OCI-LY7 (cell line): ENCODE data around the gene C6orf58. TPM values are rescaled to one million over a fixed set of nuclear protein-coding genes. Genes with fewer than 3 reads are reported as not detected.
"Not testable (repeated sequence)": the region's sequence is repeated elsewhere in the genome, so short reads cannot be mapped to it uniquely, and the experiment has no call there.

Source experiments
- BruUV-seq: library from RNA; stranded (reverse); fragments of 400-500 nt; replicated peaks from 2 replicates; lab custom pipeline; 2021; lab: Mats Ljungman, UMichigan
- CTCF ChIA-PET: fragments of 300-600 bp; sonication (Branson Sonifier 250); formaldehyde crosslinking; loops from one replicate; lab custom pipeline; 2022; ENCODE audit warnings: antibody characterized with exemption; ENCODE audit not compliant: unreplicated experiment; lab: Charles Lee
- POLR2A ChIA-PET: fragments of 300-600 bp; sonication (Branson Sonifier 250); formaldehyde crosslinking; loops from one replicate; lab custom pipeline; 2022; ENCODE audit warnings: antibody characterized with exemption; lab: Charles Lee
- DNase-seq: peaks from one replicate; pipeline ENCODE4 v3.0.0-alpha.2; 2015; ENCODE audit warnings: low spot score
- H2AFZ ChIP-seq: fragments of 200-600 bp; sonication (generic), shearing (Covaris generic); 2 replicates; pipeline ENCODE4 v1.6.1; 2014; ENCODE audit warnings: mild to moderate bottlenecking, antibody characterized with exemption, low read length, moderate library complexity
- H3K27ac ChIP-seq: fragments of 200-600 bp; sonication (generic); 2 replicates; pipeline ENCODE4 v1.5.1; 2014; ENCODE audit warnings: mixed run types, low read depth, mild to moderate bottlenecking, moderate library complexity, low read length, inconsistent platforms; ENCODE audit not compliant: poor library complexity, severe bottlenecking
- H3K36me3 ChIP-seq: fragments of 200-600 bp; sonication (generic); 2 replicates; pipeline ENCODE4 v1.6.1; 2014; ENCODE audit warnings: mild to moderate bottlenecking, antibody characterized with exemption, low read length, moderate library complexity, mixed read lengths; ENCODE audit not compliant: insufficient read depth
- H3K4me1 ChIP-seq: fragments of 200-600 bp; sonication (generic); 2 replicates; pipeline ENCODE4 v1.5.1; 2014; ENCODE audit warnings: mild to moderate bottlenecking, low read length; ENCODE audit not compliant: insufficient read depth, poor library complexity, severe bottlenecking
- H3K4me2 ChIP-seq: fragments of 200-600 bp; sonication (generic); 2 replicates; pipeline ENCODE4 v1.6.1; 2014; ENCODE audit warnings: mild to moderate bottlenecking, low read length
- H3K4me3 ChIP-seq: fragments of 200-600 bp; sonication (generic); 2 replicates; pipeline ENCODE4 v1.5.1; 2014; ENCODE audit warnings: mild to moderate bottlenecking, low read depth, low read length; ENCODE audit not compliant: poor library complexity, severe bottlenecking
- H3K79me2 ChIP-seq: fragments of 200-600 bp; sonication (generic); 2 replicates; pipeline ENCODE4 v1.6.1; 2016; ENCODE audit warnings: low read depth, mild to moderate bottlenecking, low read length, moderate library complexity, mixed read lengths; ENCODE audit not compliant: insufficient read depth
- H3K9me2 ChIP-seq: fragments of 200-600 bp; sonication (generic); 2 replicates; pipeline ENCODE4 v1.6.1; 2016; ENCODE audit warnings: mild to moderate bottlenecking, low read length, mixed read lengths; ENCODE audit not compliant: insufficient read depth
- H3K9me3 ChIP-seq: fragments of 200-600 bp; sonication (generic); 2 replicates; pipeline ENCODE4 v1.6.1; 2014; ENCODE audit warnings: mild to moderate bottlenecking, mixed run types, low read length, mixed read lengths
- H4K20me1 ChIP-seq: fragments of 200-600 bp; sonication (generic); 2 replicates; pipeline ENCODE4 v1.6.1; 2014; ENCODE audit warnings: mild to moderate bottlenecking, antibody characterized with exemption, low read length, moderate library complexity, mixed read lengths; ENCODE audit not compliant: insufficient read depth
- EZH2phosphoT487 ChIP-seq: fragments of 200-600 bp; sonication (generic); IDR thresholded peaks from 2 replicates; pipeline ENCODE4 v1.6.1; 2018; ENCODE audit warnings: low read depth, borderline replicate concordance, mild to moderate bottlenecking, mixed run types, antibody characterized with exemption, low read length, moderate library complexity, mixed read lengths
- intact Hi-C: fragments of 100-400 bp; cut with micrococcal nuclease; formaldehyde crosslinking; loops from one replicate; pipeline ENCODE4 v1.10.0; 2022; ENCODE audit not compliant: unreplicated experiment
- total RNA-seq, 2 experiments: library from RNA; depleted of rRNA in 1 of 2; stranded (reverse); fragments of >200 nt in 1 of 2; shearing (Covaris generic) in 1 of 2; gene quantifications; 2 replicates each; pipeline ENCODE4 v1.2.3, GENCODE V29; 2014 to 2022
- TF ChIP-seq, protein P1 (sequence below): fragments of 200-600 bp; sonication (generic); conservative IDR thresholded peaks from 2 replicates; pipeline ENCODE4 v1.5.1; 2014; ENCODE audit warnings: mild to moderate bottlenecking, antibody characterized with exemption, low read length, moderate library complexity, mixed read lengths

Gene C6orf58
- total RNA-seq, 2 experiments from 2014 or later = not detected

DNA sequence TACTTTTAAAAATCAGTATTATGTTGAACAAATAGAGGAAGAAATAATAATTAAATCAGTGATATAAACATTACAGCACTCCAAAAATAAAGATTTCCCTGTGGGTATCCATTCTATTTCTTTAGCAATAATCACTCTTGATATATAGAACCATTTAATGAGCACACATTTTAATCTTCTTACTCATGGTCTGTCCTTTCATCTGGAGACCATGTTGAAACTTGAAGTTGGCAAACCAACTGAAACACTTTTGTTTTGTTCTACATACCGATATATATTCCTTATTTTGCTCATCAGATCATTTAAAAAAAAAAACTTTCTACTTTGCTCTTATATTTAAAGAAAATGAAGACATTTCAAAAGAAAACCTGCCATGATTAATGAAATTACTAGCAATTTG is 13.4 kb downstream of the C6orf58 start:
- Histone ChIP-seq H3K79me2 (no peaks in the 10 kb centered on the region), H3K9me3 (no peaks in the 10 kb centered on the region), H2AFZ (no peak overlapping the region), H3K4me1 (no peaks in the 10 kb centered on the region), H3K36me3 (no peaks in the 10 kb centered on the region), H3K4me3 (no peak overlapping the region), H3K27ac (no peak overlapping the region), H3K9me2 (no peaks in the 10 kb centered on the region), H4K20me1 (no peaks in the 10 kb centered on the region), H3K4me2 (no peak overlapping the region)
- intact Hi-C loops = no loop called here
- no TSS peak for BruUV-seq
- CTCF ChIA-PET = no interaction called here
- POLR2A ChIA-PET = no interaction called here
- TF ChIP-seq, protein P1, sequence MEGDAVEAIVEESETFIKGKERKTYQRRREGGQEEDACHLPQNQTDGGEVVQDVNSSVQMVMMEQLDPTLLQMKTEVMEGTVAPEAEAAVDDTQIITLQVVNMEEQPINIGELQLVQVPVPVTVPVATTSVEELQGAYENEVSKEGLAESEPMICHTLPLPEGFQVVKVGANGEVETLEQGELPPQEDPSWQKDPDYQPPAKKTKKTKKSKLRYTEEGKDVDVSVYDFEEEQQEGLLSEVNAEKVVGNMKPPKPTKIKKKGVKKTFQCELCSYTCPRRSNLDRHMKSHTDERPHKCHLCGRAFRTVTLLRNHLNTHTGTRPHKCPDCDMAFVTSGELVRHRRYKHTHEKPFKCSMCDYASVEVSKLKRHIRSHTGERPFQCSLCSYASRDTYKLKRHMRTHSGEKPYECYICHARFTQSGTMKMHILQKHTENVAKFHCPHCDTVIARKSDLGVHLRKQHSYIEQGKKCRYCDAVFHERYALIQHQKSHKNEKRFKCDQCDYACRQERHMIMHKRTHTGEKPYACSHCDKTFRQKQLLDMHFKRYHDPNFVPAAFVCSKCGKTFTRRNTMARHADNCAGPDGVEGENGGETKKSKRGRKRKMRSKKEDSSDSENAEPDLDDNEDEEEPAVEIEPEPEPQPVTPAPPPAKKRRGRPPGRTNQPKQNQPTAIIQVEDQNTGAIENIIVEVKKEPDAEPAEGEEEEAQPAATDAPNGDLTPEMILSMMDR = no peak
- TF ChIP-seq EZH2phosphoT487 = no peak
- no peak for DNase-seq

- POLR2A ChIA-PET = interaction anchor here (0.6 kb wide), 1 partner anchor 21 kb away, joined by 3 read pairs; no protein-coding TSS in a partner anchor
- no peak overlapping the region for H3K4me2 ChIP-seq
- intact Hi-C loops = no loop called here
Observed at GRCh38 chr6:127592964-127593363, 16.0 kb downstream of the C6orf58 start.

DNA sequence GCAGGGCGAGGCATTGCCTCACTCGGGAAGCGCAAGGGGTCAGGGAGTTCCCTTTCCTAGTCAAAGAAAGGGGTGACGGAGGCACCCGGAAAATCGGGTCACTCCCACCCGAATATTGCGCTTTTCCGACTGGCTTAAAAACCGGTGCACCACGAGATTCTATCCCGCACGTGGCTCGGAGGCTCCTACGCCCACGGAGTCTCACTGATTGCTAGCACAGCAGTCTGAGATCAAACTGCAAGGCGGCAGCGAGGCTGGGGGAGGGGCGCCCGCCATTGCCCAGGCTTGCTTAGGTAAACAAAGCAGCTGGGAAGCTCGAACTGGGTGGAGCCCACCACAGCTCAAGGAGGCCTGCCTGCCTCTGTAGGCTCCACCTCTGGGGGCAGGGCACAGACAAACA is 16.5 kb downstream of the C6orf58 start:
- H3K27ac ChIP-seq, H3K36me3 ChIP-seq, H2AFZ ChIP-seq, DNase-seq, H3K4me2 ChIP-seq, H3K9me2 ChIP-seq, BruUV-seq, H4K20me1 ChIP-seq, H3K4me1 ChIP-seq, intact Hi-C loops, H3K9me3 ChIP-seq, H3K79me2 ChIP-seq, H3K4me3 ChIP-seq, CTCF ChIA-PET, POLR2A ChIA-PET: not testable (repeated sequence)

More at GRCh38 chr6:127592964-127593363, 16.0 kb downstream of the C6orf58 start:
- DNase-seq = no peak
- no peaks in the 10 kb centered on the region for H3K4me1 ChIP-seq
- no peaks in the 10 kb centered on the region for H3K9me3 ChIP-seq
- TF ChIP-seq, protein P1 = no peak
- TF ChIP-seq EZH2phosphoT487 = no peak
- no peaks in the 10 kb centered on the region for H3K9me2 ChIP-seq
- no peaks in the 10 kb centered on the region for H4K20me1 ChIP-seq
- H3K36me3 ChIP-seq = no peaks in the 10 kb centered on the region
- H3K79me2 ChIP-seq = no peaks in the 10 kb centered on the region
- H2AFZ ChIP-seq = no peak overlapping the region
- H3K27ac ChIP-seq = no peak overlapping the region
- H3K4me3 ChIP-seq = no peak overlapping the region
- BruUV-seq = no TSS peak
- CTCF ChIA-PET = interaction anchor here (0.6 kb wide), 1 partner anchor 194 kb away, joined by 3 read pairs; no protein-coding TSS in a partner anchor
